ENCODE measurements around the gene GARS1.

The GARS1 gene

DNA sequence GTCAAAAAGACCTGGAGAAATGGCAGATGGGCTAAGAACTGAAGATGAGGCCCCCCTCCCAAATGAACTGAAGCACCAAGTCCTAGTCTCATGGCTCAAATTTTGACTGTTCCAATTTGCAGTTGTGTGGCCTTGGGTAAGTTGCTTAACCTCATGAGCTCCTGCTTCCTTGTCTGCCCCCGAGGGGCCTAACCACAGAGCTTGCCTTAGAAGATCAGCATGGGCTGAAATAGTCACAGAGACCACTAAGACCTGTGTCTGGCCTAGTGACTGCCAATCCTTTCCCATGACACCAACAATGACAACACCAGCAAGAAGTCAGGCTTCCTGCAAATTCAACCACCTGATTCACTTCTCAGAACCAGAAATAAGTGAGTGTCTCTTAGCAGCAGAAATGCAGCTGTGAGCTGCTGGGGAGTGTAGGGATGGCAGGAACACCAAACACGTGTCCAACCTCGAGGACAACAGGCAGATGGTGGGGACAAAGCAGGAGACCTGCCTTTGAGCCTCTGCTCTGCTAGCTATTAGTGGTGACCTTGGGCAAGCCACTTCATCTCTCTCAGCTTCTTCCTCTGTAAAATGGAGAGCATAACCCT, 63.9 kb downstream of the GARS1 start:
- DNase-seq = no peak

DNA sequence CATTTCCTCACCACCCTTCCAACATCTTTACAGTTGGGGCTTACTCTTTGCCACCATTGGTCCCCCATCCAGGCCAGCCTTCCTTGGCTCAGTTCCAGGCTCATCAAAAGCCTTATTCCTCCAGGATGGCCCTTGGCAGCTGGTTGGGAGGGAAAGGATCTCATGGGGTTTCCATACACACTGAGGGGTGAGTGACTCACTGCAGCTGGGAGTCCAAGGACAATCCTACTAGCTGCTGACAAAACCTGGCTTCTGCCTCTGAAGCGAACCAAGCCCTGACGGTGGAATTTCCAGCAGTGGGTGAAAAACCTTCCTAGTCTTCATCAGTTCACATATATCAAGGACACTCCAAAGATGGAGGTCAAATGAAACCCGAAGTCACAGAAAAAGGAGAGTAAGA, 64.6 kb downstream of the GARS1 start:
- DNase-seq = no peak

DNA sequence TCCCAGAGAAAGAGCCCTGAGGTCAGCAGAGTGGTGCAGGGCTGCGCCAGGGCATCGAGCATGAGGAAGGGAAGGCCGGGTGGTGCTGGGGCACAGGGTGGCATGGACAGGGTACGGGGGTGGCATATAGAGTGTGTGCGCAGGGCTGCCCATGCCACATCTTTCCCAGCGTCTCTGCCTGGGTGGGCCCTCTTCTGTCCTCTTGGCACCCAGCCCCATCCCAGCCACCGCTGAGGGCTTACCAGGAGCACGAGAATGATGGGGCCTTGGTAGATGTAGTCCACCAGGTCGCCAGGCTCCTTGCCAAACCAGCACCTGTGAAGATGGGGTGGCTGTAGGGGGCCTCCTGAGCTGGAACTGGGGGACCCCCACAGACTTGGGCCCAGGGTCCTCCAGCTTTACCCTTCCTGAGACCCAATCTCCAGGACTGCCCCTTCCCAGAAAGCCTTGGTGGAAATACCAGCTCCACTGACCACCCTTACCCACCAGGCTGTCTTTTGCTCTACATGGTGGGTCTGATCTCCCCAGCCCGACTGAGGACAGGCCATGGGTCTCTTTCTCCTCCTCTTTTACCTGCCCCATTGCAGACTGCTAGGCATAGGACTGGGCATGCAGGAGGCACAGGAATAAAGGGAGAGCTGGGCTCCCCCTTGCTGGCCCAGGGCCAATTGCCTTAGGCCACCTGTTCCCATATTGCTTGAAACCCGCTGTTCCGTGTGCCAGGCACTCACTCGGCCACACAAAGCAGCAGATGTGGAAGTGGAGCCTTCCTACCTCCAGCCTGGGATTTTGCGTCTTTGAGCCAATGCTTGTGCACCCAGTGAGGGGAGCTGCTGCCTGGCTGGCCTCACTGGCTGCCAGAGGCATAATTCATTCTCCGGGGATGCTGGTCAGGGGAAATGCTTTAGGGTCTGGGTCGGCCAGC, 65.9 kb downstream of the GARS1 start:
- DNase-seq = no peak

DNA sequence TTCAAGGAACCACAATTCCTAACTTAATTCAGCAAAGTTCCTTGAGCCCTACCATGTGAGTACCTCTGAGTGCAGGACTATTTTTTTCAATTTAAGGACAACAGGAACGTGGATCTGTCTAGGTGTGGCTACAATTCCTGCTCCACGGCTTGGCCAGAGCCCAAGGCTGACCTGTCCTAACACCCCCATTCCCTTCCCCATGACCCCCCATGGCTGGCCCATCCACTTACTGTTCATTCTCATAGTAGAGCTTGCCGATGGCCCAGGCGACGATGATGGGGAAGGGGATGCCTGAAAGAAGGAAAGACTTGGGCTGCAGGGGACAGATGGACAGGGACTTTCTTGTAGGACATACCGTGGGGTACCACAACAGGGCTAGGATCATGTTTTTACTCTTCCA, 67.2 kb downstream of the GARS1 start:
- no peak for DNase-seq

DNA sequence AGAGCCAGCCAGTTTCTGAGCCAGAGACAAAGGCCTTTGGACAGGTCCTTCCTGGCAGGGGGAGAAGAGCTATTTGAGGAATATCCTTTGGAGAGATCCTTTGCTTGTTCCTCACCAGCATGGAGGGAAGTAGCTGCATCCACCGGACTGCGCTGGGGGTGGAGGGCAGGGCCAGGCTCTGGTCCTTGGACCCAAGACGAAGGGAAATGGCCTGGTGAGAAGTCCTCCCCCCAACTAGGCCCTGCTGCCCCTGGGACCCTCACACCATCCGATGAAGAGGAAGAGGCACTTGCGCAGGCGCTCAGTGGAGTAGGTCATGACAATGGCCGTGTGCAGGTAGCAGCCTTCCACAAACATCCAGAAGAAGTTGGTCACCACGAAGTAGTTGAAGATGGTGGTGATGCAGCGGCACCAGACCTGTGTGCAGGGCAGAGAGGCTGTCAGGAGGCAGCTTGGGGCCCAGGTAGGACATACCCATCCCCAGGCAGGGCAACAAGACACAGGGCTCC, 67.8 kb downstream of the GARS1 start:
- DNase-seq = no peak

DNA sequence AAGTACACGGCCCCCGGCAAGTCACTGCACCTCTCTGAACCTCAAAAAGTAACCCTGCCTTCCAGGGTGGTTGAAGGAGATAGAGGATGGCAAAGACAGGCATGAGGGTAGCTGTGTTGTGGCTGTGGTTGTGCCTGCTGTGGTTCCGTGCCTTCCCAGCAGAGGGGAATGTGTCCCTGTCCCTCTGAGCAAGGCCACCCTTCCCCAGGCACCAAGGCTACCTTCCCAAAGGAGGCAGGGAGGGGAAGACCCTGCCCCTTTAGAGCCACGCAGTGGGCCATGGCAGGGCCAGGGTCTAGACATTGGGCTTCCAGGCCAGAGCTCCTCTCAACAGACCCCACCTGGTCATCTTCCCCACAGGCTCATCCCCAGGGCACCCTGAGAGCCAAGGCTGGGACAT, 68.7 kb downstream of the GARS1 start:
- no peak for DNase-seq

DNA sequence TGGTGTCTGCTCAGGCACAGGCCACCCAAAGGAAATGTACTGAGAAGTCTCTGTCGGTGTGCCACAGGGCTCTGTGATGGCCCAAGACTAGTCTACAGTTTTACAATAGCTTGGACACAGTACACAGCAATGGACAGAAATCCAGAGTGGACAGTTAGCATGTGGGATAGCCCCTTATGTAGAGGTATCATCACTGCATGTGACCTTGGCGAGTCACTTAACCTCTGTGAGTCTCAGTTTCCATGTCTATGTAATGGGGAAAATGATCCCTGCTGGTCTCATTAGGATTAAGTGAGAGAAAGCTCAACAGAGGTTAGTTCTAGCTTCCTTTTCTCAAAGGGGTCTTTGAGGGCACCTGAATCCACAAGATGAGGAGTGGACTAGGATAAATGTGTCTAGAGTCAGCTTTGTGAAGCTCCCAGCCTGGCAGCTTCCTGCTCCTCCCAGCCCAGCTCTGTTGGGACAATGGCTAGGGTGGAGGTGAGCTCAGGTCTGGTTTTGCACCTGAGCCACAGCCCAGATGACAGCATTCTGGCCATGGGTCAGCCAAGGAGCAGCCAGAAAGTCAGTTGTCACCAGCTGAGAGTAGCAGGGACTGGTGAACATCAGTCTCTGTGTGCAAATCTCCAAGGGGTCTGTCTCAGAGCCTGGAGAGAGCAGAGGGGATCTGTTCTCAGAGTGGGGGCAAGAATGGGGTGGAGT, 69.7 kb downstream of the GARS1 start:
- DNase-seq = no peak

DNA sequence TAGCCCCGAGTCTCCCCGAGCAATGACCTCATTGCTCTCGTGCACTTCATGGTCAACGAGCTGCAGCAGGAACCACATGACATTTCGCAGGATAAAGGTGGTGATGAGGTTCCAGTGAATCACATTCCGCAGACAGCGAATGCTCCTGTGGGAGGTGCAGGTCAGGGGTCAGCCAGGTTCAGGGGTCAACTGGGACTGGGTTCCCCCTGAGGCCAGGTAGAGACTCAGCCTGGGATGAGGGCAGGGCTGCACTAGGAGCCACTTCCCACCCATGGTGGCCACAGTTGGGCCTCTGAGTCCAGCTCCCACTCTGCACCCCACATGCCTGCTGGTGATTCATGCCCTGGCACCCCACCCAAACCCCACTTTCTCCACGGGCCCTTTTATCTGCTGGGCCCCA, 70.4 kb downstream of the GARS1 start:
- DNase-seq = no peak

DNA sequence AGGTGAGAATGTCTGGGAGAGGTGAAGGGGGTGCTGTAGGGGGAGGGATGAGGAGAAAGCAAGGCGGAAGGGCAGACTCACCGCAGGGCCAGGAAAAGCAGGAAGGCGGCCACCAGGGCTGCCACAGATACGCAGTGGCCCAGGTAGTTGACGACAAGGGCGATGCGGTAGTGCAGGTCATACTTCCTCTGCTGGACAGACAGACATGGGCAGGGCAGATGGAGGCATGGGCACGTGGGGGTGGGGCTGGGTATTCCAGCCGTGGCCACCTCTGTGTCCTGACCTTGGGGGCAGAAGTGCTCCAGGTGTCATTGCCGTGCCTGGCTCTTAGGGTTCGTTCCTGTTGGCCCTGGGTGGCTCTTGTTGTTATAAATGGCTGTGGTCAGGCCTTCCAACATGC, 70.8 kb downstream of the GARS1 start:
- DNase-seq = no peak

DNA sequence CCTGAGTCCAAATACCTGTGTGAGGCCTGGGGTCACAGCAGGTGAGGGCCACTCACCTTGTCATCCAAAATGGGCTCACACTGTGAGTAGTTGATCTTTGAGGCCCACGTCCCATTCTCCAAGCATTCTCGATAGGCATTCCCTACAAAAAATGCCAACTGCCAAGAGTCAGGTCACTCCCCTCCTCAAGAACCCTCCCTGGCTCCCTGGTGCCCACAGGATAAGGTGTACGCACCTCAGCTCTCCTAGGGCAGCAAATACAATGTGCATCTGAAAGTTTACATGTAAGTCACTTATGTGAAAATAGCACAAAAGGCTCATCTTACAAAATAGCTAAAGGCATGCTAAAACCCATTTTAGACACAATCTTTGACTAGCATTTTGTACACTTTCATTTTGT, 72.5 kb downstream of the GARS1 start:
- DNase-seq = no peak

DNA sequence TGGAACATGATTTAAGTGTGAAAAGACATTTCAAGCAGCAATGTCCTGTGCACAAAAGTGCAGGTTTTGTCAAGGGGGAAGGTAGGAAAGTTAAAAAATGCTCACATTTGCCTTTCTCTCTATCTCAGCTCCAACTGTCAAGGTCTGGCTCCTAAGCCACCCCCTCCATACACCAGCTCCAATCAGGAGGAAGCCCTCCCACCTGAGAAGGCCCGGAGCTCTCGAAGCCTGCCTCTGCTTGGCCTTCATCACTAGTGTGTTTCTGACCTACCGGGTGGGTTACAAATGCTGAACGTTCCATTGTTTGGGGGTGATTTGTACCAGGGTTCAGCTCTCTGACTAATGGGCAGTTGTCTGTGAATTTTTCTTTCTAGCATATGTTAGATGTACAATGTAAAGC, 73.4 kb downstream of the GARS1 start:
- DNase-seq = no peak

DNA sequence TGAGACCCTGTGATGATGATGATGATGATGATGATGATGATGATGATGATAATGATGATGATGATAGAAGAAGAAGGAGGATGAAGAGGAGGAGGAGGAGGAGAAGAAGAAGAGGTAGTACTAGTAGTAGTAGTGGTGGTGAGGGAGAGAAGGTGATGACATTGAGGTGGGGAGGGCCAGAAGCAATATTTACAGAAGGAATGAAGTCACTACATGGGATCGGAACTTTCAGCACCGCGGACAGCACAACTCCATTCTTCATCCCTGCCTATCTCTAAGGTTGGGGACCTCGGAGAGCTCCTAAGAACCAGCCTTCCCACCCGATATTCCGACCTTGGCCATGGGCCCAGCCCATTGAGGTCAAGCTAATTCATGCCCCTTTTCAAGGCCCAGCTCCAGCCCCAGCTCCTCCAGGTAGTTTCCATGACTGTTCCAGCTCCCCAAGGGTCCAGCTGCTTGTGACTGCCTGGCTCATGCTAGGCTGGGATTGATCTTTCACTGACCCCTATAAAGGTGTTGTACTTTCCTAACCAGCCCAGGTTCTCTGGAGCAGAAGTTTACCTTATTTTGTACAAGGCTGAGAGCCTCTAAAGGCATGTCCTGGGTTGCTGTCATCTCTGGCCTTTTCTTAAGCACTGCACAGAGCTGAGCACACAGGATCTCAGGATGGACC, 77.3 kb downstream of the GARS1 start:
- DNase-seq = no peak

DNA sequence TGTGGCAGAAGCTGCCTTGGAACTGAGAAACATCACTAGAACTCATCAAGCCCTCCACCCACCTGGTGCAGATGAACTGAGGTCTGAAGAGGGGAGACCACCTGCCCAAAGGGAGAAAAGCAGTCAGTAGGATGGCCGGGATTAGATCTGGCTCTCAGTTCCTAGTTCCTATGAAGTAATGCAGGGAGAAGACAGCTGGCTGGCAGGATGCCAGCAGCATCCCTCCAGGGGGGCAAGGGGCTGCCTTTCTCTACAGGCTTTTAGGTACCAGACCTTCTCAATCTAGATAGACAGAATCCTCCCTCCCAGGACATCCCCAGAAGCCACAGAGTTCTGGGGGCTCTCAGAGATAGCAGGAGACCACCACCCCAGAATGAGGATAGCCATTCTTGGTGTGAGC, 79.7 kb downstream of the GARS1 start:
- DNase-seq = no peak

DNA sequence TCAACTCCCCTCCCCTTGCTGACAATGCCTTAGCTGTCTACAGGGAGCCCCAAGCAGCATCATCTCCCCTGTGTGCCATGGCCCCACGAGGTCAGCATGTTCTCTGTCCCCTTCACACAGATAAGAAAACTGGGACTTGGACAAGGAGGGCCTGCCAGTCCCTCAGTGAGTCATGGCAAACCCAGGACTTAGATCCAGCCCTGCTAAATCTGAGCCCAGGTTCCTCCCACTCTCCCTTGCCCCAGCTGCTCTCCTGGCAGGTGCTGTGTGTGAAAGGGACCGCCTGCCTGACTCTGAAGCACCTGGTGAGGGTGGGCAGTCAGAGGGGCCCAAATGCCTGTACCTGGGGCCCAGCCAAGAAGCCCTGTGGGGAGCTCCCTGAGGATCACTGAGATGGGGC, 80.2 kb downstream of the GARS1 start:
- DNase-seq = no peak

DNA sequence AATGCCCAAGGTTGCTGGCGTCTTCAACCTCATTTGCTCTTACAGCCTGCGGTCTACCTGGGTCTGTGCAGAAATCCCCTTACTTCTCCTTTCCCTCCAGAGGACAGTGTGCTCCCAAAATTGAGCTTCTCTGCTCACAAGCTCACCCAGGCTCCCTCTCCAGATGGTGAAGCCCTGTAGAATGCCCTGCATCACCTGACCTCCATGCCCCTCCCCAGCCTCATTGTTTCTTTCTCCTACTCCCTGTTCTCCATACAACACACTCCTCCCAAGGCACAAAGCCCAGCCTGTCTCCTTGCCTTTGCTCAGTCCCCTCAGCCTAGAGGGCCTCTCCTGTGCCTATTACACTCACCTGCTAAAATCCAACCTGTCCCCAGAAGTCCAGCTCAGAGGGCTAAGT, 84.1 kb downstream of the GARS1 start:
- no peak for DNase-seq

DNA sequence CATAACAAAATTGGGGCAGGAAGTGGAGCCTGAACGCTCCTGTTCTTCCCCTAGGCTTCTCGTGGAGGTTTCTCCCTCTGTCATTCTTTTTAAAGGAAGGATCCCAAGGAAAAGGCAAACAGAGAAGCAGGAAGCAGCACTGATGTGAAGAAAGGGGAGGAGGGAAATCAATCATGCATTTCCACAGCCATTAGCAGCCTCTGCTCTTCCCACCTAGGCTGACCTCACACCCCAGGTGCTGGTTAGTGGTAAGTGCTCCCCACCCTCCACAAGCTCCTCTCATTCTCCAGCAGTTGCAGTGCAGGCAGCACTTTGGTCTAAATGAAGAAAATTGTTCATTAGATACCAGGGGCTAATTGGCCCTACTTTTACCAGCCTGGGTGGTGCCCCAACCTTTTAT, 85.0 kb downstream of the GARS1 start:
- DNase-seq = no peak

DNA sequence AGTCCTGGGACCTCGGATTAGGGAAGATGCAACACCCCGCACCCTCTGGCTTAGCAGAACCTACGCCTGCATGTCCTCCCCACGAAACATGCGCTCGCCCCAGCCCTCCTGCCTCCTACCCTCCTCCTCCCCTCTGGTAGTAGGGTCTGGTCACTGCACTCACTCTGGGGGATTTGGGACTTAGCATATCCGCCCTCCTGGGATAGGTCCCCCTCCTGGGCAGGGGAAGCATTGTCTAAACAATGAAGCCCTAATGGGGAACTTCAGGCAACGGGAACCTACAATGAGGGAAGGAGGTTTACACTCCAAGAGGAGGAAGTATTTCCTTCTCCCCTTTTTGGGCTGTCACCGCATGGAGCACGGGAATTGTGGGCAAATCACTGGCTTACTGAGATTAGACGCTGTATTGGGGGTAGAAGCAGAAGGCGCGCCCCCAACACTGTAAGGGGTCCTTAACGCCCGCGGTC, 86.7 kb downstream of the GARS1 start:
- no peak for DNase-seq

DNA sequence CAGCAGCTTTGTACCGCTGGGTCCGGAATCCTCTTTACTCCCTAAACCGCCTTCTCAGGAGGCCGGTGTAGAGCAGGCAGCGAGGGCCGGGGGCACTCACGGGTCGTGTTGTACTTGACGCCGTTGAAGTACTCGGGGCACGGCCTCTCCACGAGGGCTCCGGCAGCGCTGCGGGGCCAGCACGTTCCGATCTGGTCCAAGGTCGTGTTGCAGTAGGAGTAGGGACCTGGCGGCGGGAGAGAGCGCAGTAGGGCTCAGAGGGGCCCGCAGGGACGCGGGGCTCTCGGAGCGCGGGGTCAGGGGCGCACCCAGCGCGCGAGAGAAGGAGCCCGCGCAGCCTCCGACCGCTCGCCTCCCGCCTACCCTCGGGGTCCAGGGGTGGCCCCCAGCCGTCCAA, 87.1 kb downstream of the GARS1 start:
- DNase-seq = peak; percentile 5

DNA sequence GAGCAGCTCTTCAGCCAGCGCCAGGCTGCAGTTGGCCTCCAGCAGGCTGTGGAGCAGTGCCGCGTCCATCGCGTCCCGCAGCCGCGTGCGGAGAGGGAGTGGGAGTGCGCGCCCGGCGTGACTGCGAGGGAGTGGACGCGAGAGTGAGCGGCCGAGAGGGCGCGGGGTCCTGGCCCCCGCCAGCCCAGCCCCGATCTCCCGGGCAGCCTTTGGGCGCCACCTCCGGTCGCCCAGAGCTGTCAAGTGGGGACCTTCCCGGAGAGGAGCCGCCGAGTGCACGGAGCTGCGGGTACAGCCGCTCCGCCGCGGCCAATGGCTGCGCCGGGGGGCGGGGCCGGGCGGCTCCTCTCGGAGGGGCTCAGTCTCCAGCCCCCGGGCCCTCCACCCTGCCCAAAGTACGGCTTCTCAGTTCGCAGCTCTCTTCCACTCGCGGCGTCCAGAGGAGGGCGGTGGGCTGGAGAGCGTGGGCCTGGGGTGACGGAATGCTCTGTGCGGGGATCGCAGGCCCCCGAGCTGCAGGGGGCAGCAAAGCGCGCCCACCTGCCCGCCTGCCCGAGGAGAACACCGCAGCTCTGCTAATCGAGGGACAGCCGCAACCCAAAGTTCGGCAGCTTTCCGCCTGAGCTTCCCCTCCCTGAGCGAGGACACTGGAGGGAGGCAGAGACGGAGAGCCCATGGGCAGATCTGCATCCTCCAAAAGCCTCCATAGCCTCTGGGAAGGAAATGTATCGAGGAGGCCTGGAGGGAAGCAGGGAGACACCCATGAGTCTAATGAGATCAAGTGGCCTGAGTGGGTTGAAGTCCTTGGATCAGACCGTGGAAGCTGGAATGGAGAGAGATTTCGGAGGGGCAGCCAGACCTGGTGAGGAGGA, 87.8 kb downstream of the GARS1 start, which contains the start of gene CRHR2:
TSS of gene CRHR2 (minus strand) at position 245 of the 872 bp plus-strand sequence. CDS start at position 69, 176 bp downstream.
- peak; percentile 36 for DNase-seq

DNA sequence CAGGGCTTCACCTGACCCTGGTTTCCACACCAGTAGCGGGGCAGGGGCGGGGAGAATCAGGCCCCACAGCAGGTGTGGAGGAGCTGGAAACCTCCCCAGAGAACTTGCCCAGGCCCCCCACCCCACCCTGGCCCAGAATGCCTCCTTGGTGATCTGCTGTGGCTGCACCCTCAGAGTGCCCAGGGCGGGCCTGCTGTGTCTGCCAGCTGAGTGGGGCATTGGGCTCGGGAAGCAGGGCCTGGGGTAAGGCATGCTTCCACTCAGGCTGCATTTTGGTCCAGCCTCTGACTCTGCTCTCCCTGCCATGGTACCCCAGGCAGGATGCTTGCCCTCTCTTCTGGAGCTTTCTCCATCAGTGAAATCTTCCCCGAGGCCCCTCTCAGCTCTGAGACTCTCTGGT, 88.6 kb downstream of the GARS1 start:
- DNase-seq = no peak
